Measurements from ENCODE around the gene TRIP4. TPM values are rescaled to one million over a fixed set of nuclear protein-coding genes. Genes with fewer than 3 reads are reported as not detected.
"Not testable (repeated sequence)": the region's sequence is repeated elsewhere in the genome, so short reads cannot be mapped to it uniquely, and the experiment has no call there.

TRIP4 gene
- total RNA-seq, 4 donors from 2014 or later = 1.9 to 5.3 (median 3.4) TPM

DNA sequence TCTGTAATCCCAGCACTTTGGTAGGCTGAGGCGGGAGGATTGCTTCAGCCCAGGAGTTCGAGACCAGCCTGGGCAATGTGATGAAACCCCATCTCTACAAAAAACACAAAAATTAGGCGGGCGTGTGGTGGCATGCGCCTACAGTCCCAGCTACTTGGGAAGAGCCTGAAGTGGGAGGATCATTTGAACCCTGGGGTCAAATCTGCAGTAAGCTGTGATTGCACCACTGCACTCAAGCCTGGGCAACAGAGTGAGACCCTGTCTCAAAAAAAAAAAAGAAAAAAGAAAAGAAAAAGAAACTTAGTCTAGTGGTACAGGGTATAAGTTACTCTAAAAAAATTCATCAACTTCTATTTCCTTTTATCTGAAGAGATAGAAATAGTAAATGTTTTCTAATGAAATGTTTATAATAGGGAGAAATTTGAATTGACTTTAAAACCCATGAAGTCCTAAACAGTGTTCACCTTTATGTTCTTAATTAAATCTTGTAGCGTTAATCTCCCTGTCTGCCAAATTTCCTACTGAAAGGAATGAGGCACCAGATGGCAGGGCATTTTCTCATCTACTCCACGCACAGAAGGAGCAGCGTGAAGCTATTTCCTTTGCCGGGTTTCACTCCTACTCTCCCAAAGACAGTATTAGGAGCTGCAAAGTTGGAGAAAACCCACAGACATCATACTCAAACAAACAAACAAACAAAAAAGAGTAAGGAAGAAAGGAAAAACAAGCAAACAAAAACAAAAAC, 8.2 kb upstream of the TRIP4 start:
- Histone ChIP-seq H3K36me3 (no peaks in the 10 kb centered on the region), H3K9me3 (no peaks in the 10 kb centered on the region), H3K4me3 (no peak overlapping the region), H3K27me3 (no peaks in the 10 kb centered on the region), H3K4me1 (peaks cover 9 to 10% of the 10 kb centered on the region in 2 donors), H3K27ac (no peak overlapping the region)
- DNase-seq (no peak), ATAC-seq (no peak)
- intact Hi-C loops (cut with DNase I; ENCODE audit: low total_unique reads) (no loop called here), in situ Hi-C loops (cut with MboI; ENCODE audit: low sequenced_read_pairs in 4 of 4) (no loop called here)
- TF ChIP-seq POLR2A (IDR thresholded peaks at IDR 0.05) = no peak
- TF ChIP-seq, protein P1, sequence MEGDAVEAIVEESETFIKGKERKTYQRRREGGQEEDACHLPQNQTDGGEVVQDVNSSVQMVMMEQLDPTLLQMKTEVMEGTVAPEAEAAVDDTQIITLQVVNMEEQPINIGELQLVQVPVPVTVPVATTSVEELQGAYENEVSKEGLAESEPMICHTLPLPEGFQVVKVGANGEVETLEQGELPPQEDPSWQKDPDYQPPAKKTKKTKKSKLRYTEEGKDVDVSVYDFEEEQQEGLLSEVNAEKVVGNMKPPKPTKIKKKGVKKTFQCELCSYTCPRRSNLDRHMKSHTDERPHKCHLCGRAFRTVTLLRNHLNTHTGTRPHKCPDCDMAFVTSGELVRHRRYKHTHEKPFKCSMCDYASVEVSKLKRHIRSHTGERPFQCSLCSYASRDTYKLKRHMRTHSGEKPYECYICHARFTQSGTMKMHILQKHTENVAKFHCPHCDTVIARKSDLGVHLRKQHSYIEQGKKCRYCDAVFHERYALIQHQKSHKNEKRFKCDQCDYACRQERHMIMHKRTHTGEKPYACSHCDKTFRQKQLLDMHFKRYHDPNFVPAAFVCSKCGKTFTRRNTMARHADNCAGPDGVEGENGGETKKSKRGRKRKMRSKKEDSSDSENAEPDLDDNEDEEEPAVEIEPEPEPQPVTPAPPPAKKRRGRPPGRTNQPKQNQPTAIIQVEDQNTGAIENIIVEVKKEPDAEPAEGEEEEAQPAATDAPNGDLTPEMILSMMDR (IDR thresholded peaks at IDR 0.05 in 4 of 5, conservative IDR thresholded peaks at IDR 0.05 in 1 of 5) = no peak

DNA sequence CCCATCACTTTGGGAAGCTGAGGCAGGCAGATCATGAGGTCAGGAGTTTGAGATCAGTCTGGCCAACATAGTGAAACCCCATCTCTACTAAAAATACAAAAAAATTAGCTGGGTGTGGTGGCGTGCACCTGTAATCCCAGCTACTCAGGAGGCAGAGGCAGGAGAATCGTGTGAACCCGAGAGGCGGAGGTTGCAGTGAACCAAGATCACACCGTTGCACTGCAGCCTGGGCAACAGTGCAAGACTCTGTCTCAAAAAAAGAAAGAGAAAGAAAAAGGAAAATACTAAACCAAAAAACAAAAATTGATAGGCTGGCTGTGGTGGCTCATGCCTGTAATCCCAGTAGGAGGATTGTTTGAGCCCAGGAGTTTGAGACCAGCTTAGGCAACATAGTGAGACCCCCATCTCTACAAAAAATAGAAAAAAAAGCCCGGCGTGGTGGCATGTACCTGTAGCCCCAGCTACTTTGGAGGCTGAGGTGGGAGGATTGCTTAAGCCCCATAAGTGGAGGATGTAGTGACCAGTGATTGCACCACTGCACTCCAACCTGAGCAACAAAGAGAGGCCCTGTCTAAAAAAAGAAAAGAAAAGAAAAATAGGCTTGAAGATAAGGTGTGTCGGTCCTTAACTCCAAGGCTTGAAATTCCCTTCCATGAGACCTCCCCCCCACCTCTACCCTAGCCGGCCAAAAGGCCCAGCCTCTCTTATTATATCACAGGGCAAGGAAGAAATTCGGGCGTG, 7.3 kb upstream of the TRIP4 start:
- peak overlapping the region in 3 of 4 donors; percentile 59 to 74 (median 63) for H3K4me3 ChIP-seq
- in situ Hi-C loops (cut with MboI; ENCODE audit: low sequenced_read_pairs in 4 of 4); H3K4me1 ChIP-seq; H3K9me3 ChIP-seq; H3K27ac ChIP-seq; H3K27me3 ChIP-seq; DNase-seq; H3K36me3 ChIP-seq; ATAC-seq: not testable (repeated sequence)
- intact Hi-C loops (cut with DNase I; ENCODE audit: low total_unique reads) = loop anchor here (5.0 kb wide), 1 partner anchor 218 kb away; the partner anchor contains the start of gene PPIB

DNA sequence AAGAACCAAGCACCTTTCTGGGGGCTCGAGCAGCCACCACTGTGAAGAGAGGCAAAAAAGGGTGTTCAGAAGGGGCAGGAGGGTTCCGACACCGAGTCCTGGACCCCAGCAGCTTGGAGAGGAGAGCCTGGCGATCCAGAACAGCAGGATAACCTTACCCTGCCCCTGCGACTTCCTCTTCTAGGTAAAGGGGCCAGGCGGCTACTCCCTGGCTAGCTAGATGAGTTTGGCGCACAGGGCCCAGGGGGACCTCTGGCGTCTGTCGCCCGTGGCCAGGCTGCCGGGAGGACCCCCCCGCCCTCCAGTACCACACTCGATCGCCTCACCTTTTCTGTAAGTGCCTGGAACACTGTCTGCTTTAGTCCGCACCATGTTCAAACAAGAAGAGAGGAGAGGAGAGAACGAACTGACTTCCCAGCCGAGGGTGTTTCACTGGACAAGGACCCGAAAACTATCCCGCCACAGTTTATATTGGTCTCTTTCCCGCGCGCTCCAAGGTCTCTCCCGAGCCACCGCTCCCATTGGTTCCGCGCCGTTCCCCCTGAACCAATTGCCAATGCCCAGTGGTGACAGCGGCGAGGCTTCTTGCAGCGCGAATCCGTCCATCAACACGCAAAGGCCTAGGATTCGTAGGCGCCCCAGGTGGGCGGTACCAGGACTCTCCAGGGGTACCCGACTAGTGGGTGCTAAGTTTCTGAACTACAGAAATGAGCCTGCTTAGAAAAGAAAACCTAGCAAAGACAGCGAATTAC, 6.5 kb upstream of the TRIP4 start, which contains the start of gene PCLAF:
Gene PCLAF (minus strand): TSS at position 442 of the 752 bp plus-strand sequence. CDS start 70 bp downstream, at position 372.
- peaks cover 9 to 10% of the 10 kb centered on the region in 2 donors for H3K4me1 ChIP-seq
- no peak within 1 kb of the TSS for H3K27ac ChIP-seq
- in situ Hi-C loops (cut with MboI; ENCODE audit: low sequenced_read_pairs in 4 of 4) (no loop called here), intact Hi-C loops (cut with DNase I; ENCODE audit: low total_unique reads) (loop anchor here (1.0 to 5.0 kb wide), 2 partner anchors 25 to 219 kb away; partner anchors contain the start of genes CSNK1G1 and PPIB)
- H3K4me3 ChIP-seq = peak within 1 kb of the TSS; percentile 47 to 74 (median 61)
- H3K9me3 ChIP-seq = no peaks in the 10 kb centered on the region
- H3K27me3 ChIP-seq = no peaks in the 10 kb centered on the region
- DNase-seq = peak; percentile 92
- TF ChIP-seq POLR2A (IDR thresholded peaks at IDR 0.05) = no peak
- TF ChIP-seq, protein P1 (IDR thresholded peaks at IDR 0.05 in 4 of 5, conservative IDR thresholded peaks at IDR 0.05 in 1 of 5) = no peak
- no peaks in the 10 kb centered on the region for H3K36me3 ChIP-seq
- ATAC-seq = peak; percentile 99 to 100

DNA sequence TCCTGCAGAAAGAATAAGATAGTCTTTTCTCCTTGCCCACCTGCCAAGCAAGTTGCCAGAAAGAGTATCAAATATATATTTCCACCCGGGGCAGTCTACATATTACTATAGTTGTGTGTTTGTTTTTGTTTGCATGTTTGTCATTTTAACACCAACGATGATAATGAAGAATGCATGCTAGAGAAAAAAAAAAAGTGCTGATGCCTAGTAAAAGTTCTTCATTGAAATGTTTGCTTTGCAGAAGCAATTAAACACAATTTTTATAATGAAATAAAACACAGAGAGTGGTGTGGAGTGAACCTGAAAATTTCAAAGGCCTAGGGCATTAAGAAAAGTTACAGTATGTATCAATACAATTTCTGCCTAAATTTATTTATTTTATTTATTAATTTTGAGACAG, 3.9 kb upstream of the TRIP4 start:
- Histone ChIP-seq H3K27me3 (no peaks in the 10 kb centered on the region), H3K4me1 (peaks cover 5 to 14% of the 10 kb centered on the region in 2 donors), H3K27ac (no peak overlapping the region), H3K4me3 (no peak overlapping the region), H3K36me3 (no peaks in the 10 kb centered on the region), H3K9me3 (no peaks in the 10 kb centered on the region)
- TF ChIP-seq POLR2A (IDR thresholded peaks at IDR 0.05) = no peak
- TF ChIP-seq, protein P1 (IDR thresholded peaks at IDR 0.05 in 4 of 5, conservative IDR thresholded peaks at IDR 0.05 in 1 of 5) = no peak
- ATAC-seq (no peak), DNase-seq (no peak)
- intact Hi-C loops (cut with DNase I; ENCODE audit: low total_unique reads) = loop anchor here (5.0 kb wide), 1 partner anchor 221 kb away; the partner anchor contains the start of gene PPIB
- in situ Hi-C loops (cut with MboI; ENCODE audit: low sequenced_read_pairs in 4 of 4) = no loop called here

Measured in gastrocnemius medialis (tissue), 4 donors.